VCaP (cell line): ENCODE data around the gene CEP164.
A peak's percentile ranks its signal among the peaks of the same experiment; 100 is the strongest.

ENCODE experiments used
- H3K27ac ChIP-seq: fragments of 450-650 bp; 2 replicates; pipeline ENCODE4 v1.5.1; 2017
- CTCF ChIP-seq: fragments of 450-650 bp; conservative IDR thresholded peaks from 2 replicates; pipeline ENCODE4 v1.5.1; 2017; ENCODE audit warnings: mild to moderate bottlenecking, moderate library complexity

The CEP164 gene

GRCh38 chr11:117444256-117444655 is 116.6 kb downstream of the CEP164 start:
- TF ChIP-seq CTCF: no peak
- H3K27ac ChIP-seq: peak overlapping the region; percentile 10; the same call in 1 of the 2 replicates

DNA sequence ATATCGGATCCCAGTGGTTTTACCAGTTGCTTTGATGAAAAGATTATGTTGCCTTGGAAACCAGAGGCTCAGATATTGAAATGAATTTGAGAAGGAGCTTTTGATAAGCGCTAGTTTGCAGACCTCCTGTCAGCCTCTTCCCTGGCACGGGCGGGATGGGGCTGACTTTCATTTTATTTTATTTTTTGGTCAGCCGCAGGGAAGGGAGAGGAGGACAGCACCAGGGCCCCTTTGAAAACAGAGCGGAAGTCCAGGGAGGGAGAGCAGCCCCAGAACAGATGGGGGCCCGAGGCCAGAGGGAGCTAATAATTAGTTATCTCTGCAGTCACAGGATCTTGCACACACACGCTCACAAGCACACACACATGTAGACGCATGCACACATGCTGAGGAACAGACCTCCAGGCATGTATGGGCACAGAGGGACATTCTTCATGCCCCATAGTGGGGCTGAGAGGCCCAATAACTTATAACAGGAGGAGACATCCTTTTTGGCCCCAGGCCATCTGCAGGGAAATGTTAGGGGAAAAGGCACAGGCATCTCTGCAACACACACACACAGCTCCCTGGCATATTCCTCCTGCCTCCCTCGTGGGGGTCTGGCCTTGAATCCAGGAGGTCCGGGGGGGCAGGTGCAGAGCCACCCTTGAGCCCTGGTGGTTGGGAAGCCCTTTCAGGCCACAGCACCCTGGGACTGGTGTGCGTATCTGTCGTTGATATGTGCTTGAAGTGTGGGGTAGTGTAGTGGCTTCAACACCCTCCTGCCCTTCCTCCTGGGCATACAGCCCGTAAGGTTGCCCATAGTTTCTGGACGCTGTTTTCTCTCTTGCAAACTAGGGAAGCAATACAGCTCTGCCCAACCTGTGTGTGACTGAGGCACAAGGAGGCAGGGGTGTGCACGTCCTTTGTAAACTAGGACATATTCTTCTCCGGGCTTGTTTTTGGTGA is 117.3 kb downstream of the CEP164 start:
- no peak for TF ChIP-seq CTCF
- no peak overlapping the region for H3K27ac ChIP-seq

DNA sequence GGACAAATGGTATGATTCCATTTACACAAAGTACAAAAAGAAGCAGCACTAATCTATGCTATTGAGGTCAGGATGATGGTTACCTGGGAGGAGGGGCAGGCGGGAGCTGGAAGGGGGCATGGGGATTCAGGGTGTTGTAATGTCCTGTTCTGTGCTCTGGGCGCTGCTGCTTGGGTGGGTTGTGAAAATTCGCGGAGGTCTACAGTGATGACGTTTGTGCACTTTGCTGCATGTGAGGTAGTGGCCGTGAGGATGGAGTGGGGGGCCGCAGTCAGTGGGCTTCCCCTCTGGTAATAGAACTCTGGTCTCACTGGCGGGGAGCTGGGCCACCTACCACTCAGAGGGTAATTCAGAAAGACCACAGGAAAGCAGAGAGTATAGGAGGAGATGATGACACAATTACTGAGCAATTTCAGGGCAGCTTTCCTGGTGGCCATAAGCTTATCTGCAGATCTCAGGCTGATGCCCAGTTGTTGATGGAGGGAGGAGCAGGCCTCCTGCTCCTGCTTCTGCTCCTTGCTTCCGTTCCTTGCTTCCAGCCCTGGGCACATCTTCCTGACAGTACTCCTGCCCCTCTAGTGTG is 121.5 kb downstream of the CEP164 start:
- no peak overlapping the region for H3K27ac ChIP-seq
- TF ChIP-seq CTCF: no peak

DNA sequence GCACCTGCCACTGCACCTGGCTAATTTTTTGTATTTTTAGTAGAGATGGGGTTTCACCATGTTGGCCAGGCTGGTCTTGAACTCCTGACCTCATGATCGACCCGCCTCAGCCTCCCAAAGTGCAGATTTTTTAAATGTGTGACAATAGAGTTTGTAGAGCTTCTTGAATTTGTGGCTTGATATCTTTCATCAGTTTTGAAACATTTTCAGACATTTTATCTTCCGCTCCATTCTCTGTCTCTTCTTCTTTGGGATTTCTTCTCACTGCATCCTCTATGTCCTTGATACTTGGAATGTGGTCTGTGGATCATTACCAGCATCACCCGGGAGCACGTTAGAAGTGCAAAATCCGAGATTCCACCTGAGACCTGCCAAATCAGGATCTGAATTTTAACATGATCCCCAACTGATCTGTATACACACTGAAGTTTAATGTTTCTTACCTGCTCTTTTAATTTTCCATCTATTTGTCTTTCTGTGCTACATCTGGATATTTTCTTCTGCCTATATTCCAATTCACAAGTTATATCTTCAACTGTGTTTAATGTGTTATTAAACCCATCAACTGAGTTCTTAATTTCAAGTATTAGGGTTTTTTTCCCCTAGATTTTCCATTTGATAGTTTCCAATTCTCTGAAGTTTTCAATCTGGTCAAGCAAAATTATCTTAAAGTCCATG is 126.4 kb downstream of the CEP164 start:
- no peak for TF ChIP-seq CTCF
- no peak overlapping the region for H3K27ac ChIP-seq

DNA sequence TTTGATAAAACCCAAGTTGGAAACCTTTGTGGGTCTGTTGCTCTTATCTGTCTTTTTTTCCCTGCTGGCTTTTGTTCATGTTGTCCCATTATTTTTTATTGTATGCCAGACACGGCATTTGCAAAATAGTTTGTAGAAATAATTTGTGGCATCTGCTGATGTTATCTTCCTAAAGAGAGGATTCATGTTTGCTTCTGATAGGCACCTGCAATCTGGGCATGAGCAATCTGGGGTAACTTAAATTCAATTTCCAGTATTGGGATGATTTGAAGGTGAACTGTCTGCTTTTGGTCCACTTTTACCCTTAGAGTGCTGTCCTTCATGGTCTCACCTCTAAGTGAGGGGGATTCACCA is 126.9 kb downstream of the CEP164 start:
- TF ChIP-seq CTCF: no peak
- no peak overlapping the region for H3K27ac ChIP-seq

DNA sequence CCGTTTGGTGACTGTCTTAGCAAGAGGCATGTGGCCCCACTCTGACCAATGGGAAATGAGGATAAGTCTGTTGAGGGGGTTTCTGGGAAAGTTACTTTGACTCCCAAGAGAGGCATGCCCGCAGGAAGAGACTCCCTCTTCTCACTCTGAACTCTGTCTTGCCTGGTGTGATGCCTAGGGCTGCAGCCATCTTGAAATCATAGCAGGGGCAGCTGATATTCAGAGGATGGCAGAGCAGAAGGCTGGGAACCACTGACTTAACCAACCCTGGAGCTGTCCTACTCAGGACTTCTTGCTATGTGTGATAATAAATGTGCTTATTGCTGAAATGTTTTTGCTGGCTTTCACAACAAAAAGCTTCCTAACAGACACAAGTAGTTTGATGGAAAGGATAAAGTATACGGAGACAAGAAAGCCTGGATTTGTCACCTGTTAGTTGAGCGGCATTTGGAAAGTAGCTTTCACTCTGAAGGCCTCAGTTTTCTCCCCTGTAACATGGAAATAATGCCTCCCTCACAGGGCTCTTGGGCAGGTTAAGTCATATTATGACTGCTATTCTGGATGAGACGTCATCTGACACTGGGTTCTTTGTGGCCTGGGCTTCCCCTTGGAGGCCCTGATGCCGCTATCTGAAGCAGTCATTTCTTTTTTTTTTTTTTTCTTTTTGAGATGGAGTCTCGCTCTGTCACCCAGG is 128.5 kb downstream of the CEP164 start:
- TF ChIP-seq CTCF: no peak
- no peak overlapping the region for H3K27ac ChIP-seq

DNA sequence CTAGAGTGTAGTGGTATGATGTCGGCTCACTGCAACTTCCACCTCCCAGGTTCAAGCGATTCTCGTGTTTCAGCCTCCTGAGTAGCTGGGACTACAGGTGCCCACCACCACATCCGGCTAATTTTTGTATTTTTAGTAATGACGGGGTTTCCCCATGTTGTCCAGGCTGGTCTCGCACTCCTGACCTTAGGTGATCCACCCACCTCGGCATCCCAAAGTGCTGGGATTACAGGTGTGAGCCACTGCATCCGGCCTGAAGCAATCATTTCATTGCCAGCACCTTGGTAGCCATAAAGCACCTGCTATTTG is 129.0 kb downstream of the CEP164 start:
- peak overlapping the region; percentile 67 for H3K27ac ChIP-seq
